ENCODE results near the gene MB21D2.
A peak's percentile ranks its signal among the peaks of the same experiment; 100 is the strongest.

Gene MB21D2

DNA sequence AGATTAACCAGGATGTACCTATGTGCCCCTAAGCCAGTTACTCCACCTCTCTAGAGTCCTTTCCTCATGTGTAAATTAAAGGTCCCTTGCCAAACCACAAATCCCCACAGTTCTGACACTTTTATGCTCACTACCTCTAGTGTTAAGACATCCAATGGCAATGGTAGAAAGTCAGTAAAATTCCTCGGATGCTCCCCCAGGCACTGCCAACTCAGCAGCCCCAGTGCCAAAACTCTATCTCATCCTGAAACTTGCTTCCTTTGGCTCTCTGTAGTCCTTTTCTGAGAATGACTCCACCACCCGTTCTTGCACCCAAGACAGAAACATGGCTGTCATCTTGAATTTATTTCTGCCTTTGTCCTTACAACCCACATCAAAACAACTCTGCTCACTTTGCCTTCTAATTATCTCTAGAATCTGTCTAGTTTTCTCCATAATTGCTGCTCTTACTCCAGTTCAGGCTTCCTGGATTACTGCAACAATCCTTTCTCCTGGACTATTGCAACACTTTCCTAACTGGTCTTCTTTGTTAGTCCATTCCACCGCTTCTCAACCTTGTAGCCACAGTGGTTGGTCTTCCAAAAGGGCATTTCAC lies 41.6 kb downstream of the MB21D2 start:
- Histone ChIP-seq H3K27me3 (no peaks in the 10 kb centered on the region), H3K27ac (no peak overlapping the region), H3K9me3 (no peaks in the 10 kb centered on the region), H3K4me3 (no peak overlapping the region), H3K36me3 (no peaks in the 10 kb centered on the region), H3K4me1 (peaks cover 0 to 12% (median 4%) of the 10 kb centered on the region in 4 donors)
- DNase-seq = no peak
- intact Hi-C loops (cut with DNase I; ENCODE audit: low total_unique reads) = no loop called here
- TF ChIP-seq, protein P1, sequence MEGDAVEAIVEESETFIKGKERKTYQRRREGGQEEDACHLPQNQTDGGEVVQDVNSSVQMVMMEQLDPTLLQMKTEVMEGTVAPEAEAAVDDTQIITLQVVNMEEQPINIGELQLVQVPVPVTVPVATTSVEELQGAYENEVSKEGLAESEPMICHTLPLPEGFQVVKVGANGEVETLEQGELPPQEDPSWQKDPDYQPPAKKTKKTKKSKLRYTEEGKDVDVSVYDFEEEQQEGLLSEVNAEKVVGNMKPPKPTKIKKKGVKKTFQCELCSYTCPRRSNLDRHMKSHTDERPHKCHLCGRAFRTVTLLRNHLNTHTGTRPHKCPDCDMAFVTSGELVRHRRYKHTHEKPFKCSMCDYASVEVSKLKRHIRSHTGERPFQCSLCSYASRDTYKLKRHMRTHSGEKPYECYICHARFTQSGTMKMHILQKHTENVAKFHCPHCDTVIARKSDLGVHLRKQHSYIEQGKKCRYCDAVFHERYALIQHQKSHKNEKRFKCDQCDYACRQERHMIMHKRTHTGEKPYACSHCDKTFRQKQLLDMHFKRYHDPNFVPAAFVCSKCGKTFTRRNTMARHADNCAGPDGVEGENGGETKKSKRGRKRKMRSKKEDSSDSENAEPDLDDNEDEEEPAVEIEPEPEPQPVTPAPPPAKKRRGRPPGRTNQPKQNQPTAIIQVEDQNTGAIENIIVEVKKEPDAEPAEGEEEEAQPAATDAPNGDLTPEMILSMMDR (IDR thresholded peaks at IDR 0.05) = no peak

DNA sequence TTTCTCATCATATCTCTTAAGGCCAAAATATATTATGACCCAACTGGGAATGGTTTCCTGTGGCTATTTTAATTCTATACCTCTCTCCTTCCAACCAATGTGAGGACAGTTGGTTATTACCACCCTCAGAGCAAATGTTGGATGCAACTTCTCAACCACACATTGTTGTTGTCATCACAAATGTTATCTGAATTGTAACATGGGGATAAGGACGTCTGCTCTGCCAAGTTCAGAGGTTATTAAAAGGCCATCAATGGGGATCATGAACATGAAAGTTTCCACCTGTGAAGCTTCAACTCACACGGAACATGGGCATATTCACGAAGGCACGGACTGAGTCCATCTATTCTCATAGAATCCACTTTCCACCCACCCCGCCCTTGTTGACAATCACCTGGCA lies 46.8 kb downstream of the MB21D2 start:
- TF ChIP-seq, protein P1 (IDR thresholded peaks at IDR 0.05) = no peak
- intact Hi-C loops (cut with DNase I; ENCODE audit: low total_unique reads) = no loop called here

DNA sequence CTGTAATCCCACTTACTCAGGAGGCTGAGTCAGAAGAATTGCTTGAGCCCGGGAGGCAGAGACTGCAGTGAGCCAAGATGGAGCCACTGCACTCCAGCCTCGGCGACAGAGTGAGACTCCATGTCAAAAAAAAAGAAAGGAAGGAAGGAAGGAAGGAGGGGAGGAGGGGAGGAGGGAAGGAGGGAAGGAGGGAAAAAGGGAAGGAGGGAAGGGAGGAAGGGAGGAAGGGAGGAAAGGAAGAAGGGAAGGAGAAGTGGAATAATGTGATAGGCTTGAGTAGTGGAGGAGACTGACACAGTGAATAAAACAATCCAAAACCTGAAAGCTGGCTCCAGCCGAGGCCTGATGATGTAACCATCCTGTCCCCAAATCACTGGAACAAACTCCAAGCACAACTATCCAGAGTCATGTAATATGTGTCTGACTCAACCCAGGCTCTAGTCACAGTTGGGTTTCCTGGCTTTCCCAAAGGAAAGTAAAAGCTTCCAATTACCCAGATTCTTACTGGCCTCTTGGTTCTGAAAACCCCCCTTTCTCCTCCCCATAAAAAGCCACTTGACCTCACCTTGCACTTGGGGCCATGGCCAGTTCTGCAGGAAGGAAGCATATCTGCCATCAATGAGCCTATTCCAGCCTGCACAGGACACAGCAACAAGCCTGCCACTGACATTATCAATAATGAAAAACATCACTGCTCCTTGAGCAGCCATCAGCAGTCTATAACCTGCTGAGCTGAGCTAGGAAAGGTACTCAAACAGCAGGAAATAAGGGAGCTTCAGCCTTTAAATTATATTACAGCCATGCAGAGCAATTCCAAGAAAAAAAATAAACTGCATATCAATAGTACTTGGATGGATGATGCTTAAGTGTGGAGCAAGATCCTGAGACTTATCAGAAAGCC lies 48.3 kb downstream of the MB21D2 start:
- DNase-seq = peak; percentile 49 to 71

More for the DNA sequence above, 46.8 kb downstream of the MB21D2 start:
- no peaks in the 10 kb centered on the region for H3K9me3 ChIP-seq
- peaks cover 0 to 24% (median 10%) of the 10 kb centered on the region in 4 donors for H3K4me1 ChIP-seq
- no peak overlapping the region for H3K27ac ChIP-seq
- H3K4me3 ChIP-seq = no peak overlapping the region
- DNase-seq = no peak
- H3K36me3 ChIP-seq = no peaks in the 10 kb centered on the region
- no peaks in the 10 kb centered on the region for H3K27me3 ChIP-seq

DNA sequence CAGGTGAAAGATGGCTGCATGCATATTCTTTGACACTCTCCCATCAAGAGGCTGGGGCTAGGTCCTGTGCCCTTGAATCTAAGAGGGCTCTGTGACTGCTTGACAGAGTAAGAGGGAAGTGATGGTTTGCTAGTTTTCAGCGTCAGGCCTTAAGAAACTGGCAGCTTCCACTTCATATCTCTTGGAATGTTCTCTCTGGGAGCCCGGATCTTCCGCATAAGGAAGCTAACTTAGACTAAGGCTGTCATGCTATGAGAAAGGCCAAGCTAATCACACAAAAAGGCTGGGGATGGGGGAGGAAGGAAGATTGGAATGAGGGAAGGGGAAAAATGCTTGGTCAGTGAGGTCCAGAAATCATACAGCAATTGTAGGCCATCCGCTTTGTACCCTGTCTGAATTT lies 50.0 kb downstream of the MB21D2 start:
- Histone ChIP-seq H3K4me1 (peaks cover 0 to 24% (median 10%) of the 10 kb centered on the region in 4 donors), H3K4me3 (no peak overlapping the region), H3K36me3 (no peaks in the 10 kb centered on the region), H3K27me3 (no peaks in the 10 kb centered on the region), H3K27ac (no peak overlapping the region), H3K9me3 (no peaks in the 10 kb centered on the region)
- TF ChIP-seq, protein P1 (IDR thresholded peaks at IDR 0.05) = no peak
- no peak for DNase-seq
- intact Hi-C loops (cut with DNase I; ENCODE audit: low total_unique reads) = no loop called here

More for the DNA sequence above, 48.3 kb downstream of the MB21D2 start:
- Histone ChIP-seq H3K4me3 (no peak overlapping the region), H3K4me1 (peaks cover 0 to 24% (median 10%) of the 10 kb centered on the region in 4 donors), H3K36me3 (no peaks in the 10 kb centered on the region), H3K27me3 (no peaks in the 10 kb centered on the region), H3K27ac (peak overlapping the region in 1 of 2 donors; percentile 29), H3K9me3 (no peaks in the 10 kb centered on the region)
- TF ChIP-seq, protein P1 (IDR thresholded peaks at IDR 0.05) = no peak
- intact Hi-C loops (cut with DNase I; ENCODE audit: low total_unique reads) = no loop called here

DNA sequence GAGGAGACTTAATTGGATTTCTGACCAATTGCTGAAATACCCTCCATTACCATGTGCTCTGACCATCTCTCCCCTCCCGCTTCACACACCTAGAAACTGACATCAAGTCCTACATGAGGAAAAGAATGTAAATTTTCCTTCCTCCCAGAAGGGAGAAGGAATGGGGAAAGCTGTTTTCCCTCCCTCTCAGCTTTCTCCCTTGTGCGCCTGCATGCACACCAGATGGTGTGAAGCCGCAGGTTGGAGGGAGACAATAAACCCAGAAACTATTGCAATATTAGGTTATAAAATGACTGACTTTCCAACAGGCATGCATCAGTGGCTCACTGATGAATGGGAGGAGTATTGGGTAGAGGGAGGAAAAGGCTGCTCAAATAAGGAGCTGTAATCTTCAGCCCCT lies 50.9 kb downstream of the MB21D2 start:
- H3K27me3 ChIP-seq = no peaks in the 10 kb centered on the region
- peaks cover 0 to 24% (median 10%) of the 10 kb centered on the region in 4 donors for H3K4me1 ChIP-seq
- intact Hi-C loops (cut with DNase I; ENCODE audit: low total_unique reads) = no loop called here
- TF ChIP-seq, protein P1 (IDR thresholded peaks at IDR 0.05) = no peak
- no peaks in the 10 kb centered on the region for H3K9me3 ChIP-seq
- no peak overlapping the region for H3K4me3 ChIP-seq
- no peaks in the 10 kb centered on the region for H3K36me3 ChIP-seq
- no peak for DNase-seq
- no peak overlapping the region for H3K27ac ChIP-seq

All from tibial artery (tissue), 4 donors.